Neural cell (in vitro differentiated cells): Measurements from ENCODE around the gene ZNF608.

Experiments used
- CTCF ChIP-seq: fragments of 450-650 bp; IDR thresholded peaks from 2 replicates; pipeline ENCODE4 v1.5.1; 2014; ENCODE audit warnings: antibody characterized with exemption, mild to moderate bottlenecking, moderate library complexity; ENCODE audit not compliant: poor library complexity, severe bottlenecking
- EP300 ChIP-seq: fragments of 450-650 bp; conservative IDR thresholded peaks from 2 replicates; pipeline ENCODE4 v1.6.1; 2014; ENCODE audit warnings: antibody characterized with exemption, mild to moderate bottlenecking, moderate library complexity; ENCODE audit not compliant: poor library complexity, severe bottlenecking
- EZH2 ChIP-seq: fragments of 200-600, 300-800 bp; shearing (Covaris generic), sonication (generic); IDR thresholded peaks from 2 replicates; pipeline ENCODE4 v1.6.1; 2014; ENCODE audit warnings: antibody characterized with exemption, low read length, borderline replicate concordance, mild to moderate bottlenecking; ENCODE audit not compliant: insufficient read depth, poor library complexity, severe bottlenecking
- MXI1 ChIP-seq: fragments of 450-650 bp; conservative IDR thresholded peaks from 2 replicates; pipeline ENCODE4 v1.6.1; 2014; ENCODE audit warnings: antibody characterized with exemption, mild to moderate bottlenecking; ENCODE audit not compliant: poor library complexity, severe bottlenecking
- POLR2AphosphoS5 ChIP-seq: IDR thresholded peaks from 2 replicates; pipeline ENCODE4 v1.6.1; 2012
- RAD21 ChIP-seq: fragments of 450-650 bp; conservative IDR thresholded peaks from 2 replicates; pipeline ENCODE4 v1.6.1; 2014; ENCODE audit warnings: antibody characterized with exemption, mild to moderate bottlenecking, moderate library complexity
- SMC3 ChIP-seq: fragments of 450-650 bp; conservative IDR thresholded peaks from 2 replicates; pipeline ENCODE4 v1.6.1; 2014; ENCODE audit warnings: antibody characterized with exemption, mild to moderate bottlenecking, moderate library complexity; ENCODE audit not compliant: poor library complexity
- TAF1 ChIP-seq: IDR thresholded peaks from 2 replicates; pipeline ENCODE4 v1.6.1; 2012; ENCODE audit warnings: low read depth
- TF ChIP-seq, protein P1 (sequence below): IDR thresholded peaks from 2 replicates; pipeline ENCODE4 v1.6.1; 2012; ENCODE audit warnings: borderline replicate concordance

GRCh38 chr5:124764585-124764984, 18.1 kb upstream of the ZNF608 start:
- TF ChIP-seq CTCF (no peak), EP300 (no peak), POLR2AphosphoS5 (no peak), TAF1 (no peak), MXI1 (no peak), RAD21 (no peak), SMC3 (no peak), EZH2 (no peak)
- TF ChIP-seq, protein P1, sequence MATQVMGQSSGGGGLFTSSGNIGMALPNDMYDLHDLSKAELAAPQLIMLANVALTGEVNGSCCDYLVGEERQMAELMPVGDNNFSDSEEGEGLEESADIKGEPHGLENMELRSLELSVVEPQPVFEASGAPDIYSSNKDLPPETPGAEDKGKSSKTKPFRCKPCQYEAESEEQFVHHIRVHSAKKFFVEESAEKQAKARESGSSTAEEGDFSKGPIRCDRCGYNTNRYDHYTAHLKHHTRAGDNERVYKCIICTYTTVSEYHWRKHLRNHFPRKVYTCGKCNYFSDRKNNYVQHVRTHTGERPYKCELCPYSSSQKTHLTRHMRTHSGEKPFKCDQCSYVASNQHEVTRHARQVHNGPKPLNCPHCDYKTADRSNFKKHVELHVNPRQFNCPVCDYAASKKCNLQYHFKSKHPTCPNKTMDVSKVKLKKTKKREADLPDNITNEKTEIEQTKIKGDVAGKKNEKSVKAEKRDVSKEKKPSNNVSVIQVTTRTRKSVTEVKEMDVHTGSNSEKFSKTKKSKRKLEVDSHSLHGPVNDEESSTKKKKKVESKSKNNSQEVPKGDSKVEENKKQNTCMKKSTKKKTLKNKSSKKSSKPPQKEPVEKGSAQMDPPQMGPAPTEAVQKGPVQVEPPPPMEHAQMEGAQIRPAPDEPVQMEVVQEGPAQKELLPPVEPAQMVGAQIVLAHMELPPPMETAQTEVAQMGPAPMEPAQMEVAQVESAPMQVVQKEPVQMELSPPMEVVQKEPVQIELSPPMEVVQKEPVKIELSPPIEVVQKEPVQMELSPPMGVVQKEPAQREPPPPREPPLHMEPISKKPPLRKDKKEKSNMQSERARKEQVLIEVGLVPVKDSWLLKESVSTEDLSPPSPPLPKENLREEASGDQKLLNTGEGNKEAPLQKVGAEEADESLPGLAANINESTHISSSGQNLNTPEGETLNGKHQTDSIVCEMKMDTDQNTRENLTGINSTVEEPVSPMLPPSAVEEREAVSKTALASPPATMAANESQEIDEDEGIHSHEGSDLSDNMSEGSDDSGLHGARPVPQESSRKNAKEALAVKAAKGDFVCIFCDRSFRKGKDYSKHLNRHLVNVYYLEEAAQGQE: no peak
